GM18517 (cell line): ENCODE results near the gene NUBPL.
A peak's percentile ranks its signal among the peaks of the same experiment; 100 is the strongest.

ENCODE experiments used
- ATAC-seq: cut with Tn5 transposase; IDR thresholded peaks from one replicate; pipeline ENCODE4 v1.9.1; 2021; ENCODE audit warnings: mild to moderate bottlenecking, moderate library complexity; ENCODE audit not compliant: unreplicated experiment

NUBPL gene

GRCh38 chr14:31561155-31561846 is at the start of gene NUBPL:
Gene NUBPL (plus strand): TSS chr14:31561404. CDS start chr14:31561440, 36 bp downstream.
- peak; percentile 97 for ATAC-seq

- no peak for ATAC-seq
These were observed 34.1 kb upstream of the NUBPL start for GRCh38 chr14:31527087-31527486.

- ATAC-seq = no peak
These were observed 33.7 kb upstream of the NUBPL start for GRCh38 chr14:31527546-31527945.

- no peak for ATAC-seq
These were observed 32.2 kb upstream of the NUBPL start for GRCh38 chr14:31529053-31529452.

GRCh38 chr14:31530136-31530535 is 31.1 kb upstream of the NUBPL start:
- ATAC-seq = no peak

GRCh38 chr14:31536201-31536960 is 24.8 kb upstream of the NUBPL start:
- ATAC-seq = no peak

- ATAC-seq = no peak
These were observed 19.5 kb upstream of the NUBPL start for GRCh38 chr14:31541702-31542101.

GRCh38 chr14:31543969-31544799 is 17.0 kb upstream of the NUBPL start:
- no peak for ATAC-seq

GRCh38 chr14:31544816-31545215 is 16.4 kb upstream of the NUBPL start:
- ATAC-seq = no peak

GRCh38 chr14:31545328-31545727 is 15.9 kb upstream of the NUBPL start:
- ATAC-seq = no peak

- ATAC-seq = no peak
These were observed 11.4 kb upstream of the NUBPL start for GRCh38 chr14:31549817-31550216.

GRCh38 chr14:31550589-31550988 is 10.6 kb upstream of the NUBPL start:
- ATAC-seq = no peak

- ATAC-seq = no peak
These were observed 5.0 kb upstream of the NUBPL start for GRCh38 chr14:31556191-31556590.

- ATAC-seq = no peak
These were observed 1.3 kb upstream of the NUBPL start for GRCh38 chr14:31559939-31560338.

- ATAC-seq = peak; percentile 13
These were observed 447 bp upstream of the NUBPL start for GRCh38 chr14:31560759-31561154.

- no peak for ATAC-seq
These were observed 3.0 kb downstream of the NUBPL start for GRCh38 chr14:31564194-31564593.

GRCh38 chr14:31566456-31566855 is 5.3 kb downstream of the NUBPL start:
- no peak for ATAC-seq

GRCh38 chr14:31567655-31568054 is 6.5 kb downstream of the NUBPL start:
- ATAC-seq = no peak

GRCh38 chr14:31568161-31568560 is 7.0 kb downstream of the NUBPL start:
- ATAC-seq = no peak

- ATAC-seq = no peak
These were observed 7.5 kb downstream of the NUBPL start for GRCh38 chr14:31568671-31569070.

- ATAC-seq = no peak
These were observed 11.8 kb downstream of the NUBPL start for GRCh38 chr14:31572955-31573354.

GRCh38 chr14:31576949-31577348 is 15.7 kb downstream of the NUBPL start:
- no peak for ATAC-seq
